Epithelial cell of proximal tubule (primary cell): ENCODE data around the gene MED8. TPM values are rescaled to one million over a fixed set of nuclear protein-coding genes. Genes with fewer than 3 reads are reported as not detected.

Experiments
- DNase-seq: peaks from one replicate; pipeline ENCODE4 v3.0.0-alpha.2; 2011; ENCODE audit warnings: low read depth
- H3K4me3 ChIP-seq: 2 replicates; pipeline ENCODE4 v1.5.1; 2011; ENCODE audit warnings: low read depth, mild to moderate bottlenecking, low read length
- total RNA-seq: library from RNA; depleted of rRNA; stranded (reverse); fragments of >200 nt; gene quantifications from 2 replicates; pipeline ENCODE4 v1.2.3, GENCODE V29; 2015
- TF ChIP-seq, protein P1 (sequence below): conservative IDR thresholded peaks from 2 replicates; pipeline ENCODE4 v1.5.1; 2012; ENCODE audit warnings: low read depth, mild to moderate bottlenecking, low read length

The MED8 gene
- total RNA-seq, 1 donor from 2014 or later = 25.2 TPM

- TF ChIP-seq, protein P1, sequence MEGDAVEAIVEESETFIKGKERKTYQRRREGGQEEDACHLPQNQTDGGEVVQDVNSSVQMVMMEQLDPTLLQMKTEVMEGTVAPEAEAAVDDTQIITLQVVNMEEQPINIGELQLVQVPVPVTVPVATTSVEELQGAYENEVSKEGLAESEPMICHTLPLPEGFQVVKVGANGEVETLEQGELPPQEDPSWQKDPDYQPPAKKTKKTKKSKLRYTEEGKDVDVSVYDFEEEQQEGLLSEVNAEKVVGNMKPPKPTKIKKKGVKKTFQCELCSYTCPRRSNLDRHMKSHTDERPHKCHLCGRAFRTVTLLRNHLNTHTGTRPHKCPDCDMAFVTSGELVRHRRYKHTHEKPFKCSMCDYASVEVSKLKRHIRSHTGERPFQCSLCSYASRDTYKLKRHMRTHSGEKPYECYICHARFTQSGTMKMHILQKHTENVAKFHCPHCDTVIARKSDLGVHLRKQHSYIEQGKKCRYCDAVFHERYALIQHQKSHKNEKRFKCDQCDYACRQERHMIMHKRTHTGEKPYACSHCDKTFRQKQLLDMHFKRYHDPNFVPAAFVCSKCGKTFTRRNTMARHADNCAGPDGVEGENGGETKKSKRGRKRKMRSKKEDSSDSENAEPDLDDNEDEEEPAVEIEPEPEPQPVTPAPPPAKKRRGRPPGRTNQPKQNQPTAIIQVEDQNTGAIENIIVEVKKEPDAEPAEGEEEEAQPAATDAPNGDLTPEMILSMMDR = no peak
- DNase-seq = no peak
- H3K4me3 ChIP-seq = peak overlapping the region; percentile 94
These were observed 22.3 kb downstream of the MED8 start for GRCh38 chr1:43367026-43367903.

GRCh38 chr1:43366601-43367025 is 23.0 kb downstream of the MED8 start:
- peak overlapping the region; percentile 94 for H3K4me3 ChIP-seq
- TF ChIP-seq, protein P1 = no peak
- no peak for DNase-seq

DNA sequence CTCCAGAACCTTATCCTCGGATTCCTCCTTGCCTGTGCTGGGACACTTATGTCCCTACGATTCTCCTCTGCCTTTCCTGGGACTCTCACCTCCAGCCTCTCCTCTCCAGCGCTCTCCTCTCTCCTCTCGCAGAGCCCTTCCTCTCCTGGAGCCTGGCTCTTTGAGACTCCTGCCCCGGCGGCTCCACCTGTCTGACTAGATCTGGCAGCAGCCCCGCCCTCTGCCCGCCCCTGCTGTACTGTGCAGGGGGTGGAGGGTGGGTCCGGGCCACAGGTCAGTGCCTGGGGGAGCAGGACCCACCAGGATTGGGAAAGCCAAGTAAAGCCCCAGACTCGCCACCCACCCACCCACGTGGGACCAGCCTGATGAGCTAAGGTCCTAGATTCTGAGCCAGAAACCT is 23.4 kb downstream of the MED8 start:
- DNase-seq = no peak
- peak overlapping the region; percentile 94 for H3K4me3 ChIP-seq
- TF ChIP-seq, protein P1 = no peak

- TF ChIP-seq, protein P1 = no peak
- no peak for DNase-seq
- peak overlapping the region; percentile 94 for H3K4me3 ChIP-seq
These were observed 23.9 kb downstream of the MED8 start for GRCh38 chr1:43365678-43366077.

DNA sequence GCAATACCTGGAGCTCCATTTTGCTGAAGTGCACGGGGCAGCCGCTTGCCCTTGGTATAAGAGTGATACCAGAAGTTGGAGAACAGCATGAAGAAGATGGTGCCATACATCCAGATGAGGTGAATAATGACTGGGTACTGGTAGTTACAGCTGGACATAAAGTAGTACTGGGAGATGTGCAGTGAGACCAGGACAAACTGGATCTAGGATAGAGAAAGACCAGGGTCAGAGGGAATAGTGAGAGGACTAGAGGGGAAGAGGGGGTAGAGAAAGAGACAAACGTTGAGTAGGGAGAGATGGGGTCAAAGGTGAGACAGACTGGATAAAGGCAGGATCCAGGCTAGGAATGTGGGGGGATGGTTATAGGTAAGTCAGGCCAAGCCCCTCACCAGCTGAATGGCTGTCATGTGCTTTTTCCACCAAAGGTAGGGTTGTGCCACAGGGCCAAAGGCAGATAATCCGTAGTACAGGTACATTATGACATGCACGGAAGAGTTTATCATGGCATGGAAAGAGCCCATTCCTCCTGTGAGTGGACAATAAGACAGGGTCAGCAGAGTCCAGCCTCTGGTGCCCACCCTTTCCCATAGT is 25.6 kb downstream of the MED8 start:
- no peak for DNase-seq
- TF ChIP-seq, protein P1 = no peak

DNA sequence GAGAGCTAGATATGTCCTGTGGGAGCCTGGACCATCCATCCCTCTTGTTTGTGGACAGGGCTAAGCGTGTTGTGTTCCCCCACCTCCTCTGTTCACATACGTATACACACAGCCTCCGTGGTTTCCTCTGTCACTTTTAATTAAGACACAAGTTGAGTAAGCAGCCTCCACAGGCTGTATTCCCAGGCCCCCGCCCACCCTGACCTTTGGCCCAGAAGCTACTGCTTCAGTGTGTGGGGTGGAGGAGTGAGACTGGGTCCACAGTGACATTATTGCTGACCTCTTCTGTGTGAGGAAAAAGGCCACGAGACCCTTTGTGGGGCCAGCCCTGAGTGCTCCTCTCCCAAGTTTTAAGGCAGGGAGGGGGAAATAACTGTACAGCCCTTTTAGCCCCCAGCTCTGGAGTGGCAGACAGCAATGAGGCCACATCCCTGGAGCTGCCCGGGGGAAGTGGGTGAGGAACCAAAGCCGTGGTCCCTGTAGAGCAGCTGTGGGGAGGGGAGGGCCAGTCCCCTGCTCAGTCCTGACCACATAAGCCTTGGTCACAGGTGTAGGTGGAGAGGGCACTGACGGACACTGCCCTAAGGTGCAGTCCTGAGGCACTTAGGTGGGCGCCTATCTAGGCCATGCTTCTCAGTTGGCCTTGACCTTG is 26.2 kb downstream of the MED8 start:
- no peak for DNase-seq
- no peak overlapping the region for H3K4me3 ChIP-seq
- TF ChIP-seq, protein P1 = no peak

More for the DNA sequence above, 25.6 kb downstream of the MED8 start:
- no peak overlapping the region for H3K4me3 ChIP-seq
